ENCODE results near the gene CD84.
"Not testable (repeated sequence)": the region's sequence is repeated elsewhere in the genome, so short reads cannot be mapped to it uniquely, and the experiment has no call there.

Gene CD84

DNA sequence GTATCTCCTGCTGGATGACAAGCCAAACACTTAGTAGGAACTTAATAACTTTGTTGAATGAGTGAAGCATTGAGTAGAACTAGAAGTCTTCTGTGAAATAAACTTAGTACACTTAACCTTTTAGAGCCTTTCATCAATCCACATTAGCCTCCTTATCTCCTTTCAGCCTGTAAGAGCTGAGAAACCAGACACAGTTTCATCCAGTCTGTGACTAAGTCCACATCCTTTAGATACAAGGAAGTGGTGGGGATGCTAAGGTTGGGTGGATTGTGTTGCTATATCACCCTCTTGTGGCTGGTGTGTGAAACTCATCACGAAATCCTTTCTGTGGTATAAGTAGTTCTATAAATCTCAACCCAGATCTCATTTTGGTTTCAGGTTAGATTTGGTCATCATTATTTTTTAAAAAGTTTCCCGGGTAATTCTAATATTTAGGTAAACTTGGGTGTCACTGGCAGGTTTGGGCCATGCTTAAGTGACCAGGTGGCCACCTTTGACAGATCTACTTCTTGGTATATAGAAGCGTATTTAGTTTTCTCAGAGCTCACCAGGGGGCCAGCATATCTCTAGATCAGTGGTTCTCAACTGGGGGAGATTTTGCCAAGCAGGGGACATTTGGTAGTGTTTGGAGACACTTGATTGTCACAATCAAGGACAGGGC is 27.8 kb upstream of the CD84 start:
- Histone ChIP-seq H3K36me3 (ENCODE audit: control insufficient read depth, insufficient read depth, low read length) (no peaks in the 10 kb centered on the region), H3K27me3 (ENCODE audit: control insufficient read depth, insufficient read depth, low read length) (no peaks in the 10 kb centered on the region), H3K4me3 (ENCODE audit: low read length) (no peak overlapping the region), H3K9ac (ENCODE audit: low read length) (no peak overlapping the region), H3K27ac (ENCODE audit: low read depth, low read length) (no peak overlapping the region), H3K4me1 (ENCODE audit: control insufficient read depth, insufficient read depth, low read length) (no peaks in the 10 kb centered on the region)

DNA sequence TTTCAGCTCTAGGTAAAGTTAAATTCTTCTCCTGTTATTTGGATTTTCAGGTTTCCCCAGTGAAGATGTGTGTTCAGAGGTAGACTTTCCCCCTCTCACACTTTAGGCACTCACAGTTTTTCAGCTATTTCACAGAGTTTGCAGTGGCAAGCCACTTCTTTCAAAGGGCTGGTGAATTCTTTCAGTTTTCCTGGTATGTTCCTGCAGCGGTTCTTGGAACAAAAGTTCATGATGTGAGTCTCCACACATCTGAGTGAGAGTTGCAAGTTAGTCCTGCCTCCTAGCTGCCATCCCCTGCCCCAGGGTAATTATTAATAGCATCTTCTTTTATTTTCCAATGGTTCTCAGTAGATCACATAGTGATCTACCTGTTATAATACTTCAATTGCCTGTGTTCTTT is 27.3 kb upstream of the CD84 start:
- Histone ChIP-seq H3K27ac (ENCODE audit: low read depth, low read length) (no peak overlapping the region), H3K9ac (ENCODE audit: low read length) (no peak overlapping the region), H3K27me3 (ENCODE audit: control insufficient read depth, insufficient read depth, low read length) (no peaks in the 10 kb centered on the region), H3K36me3 (ENCODE audit: control insufficient read depth, insufficient read depth, low read length) (no peaks in the 10 kb centered on the region), H3K4me1 (ENCODE audit: control insufficient read depth, insufficient read depth, low read length) (no peaks in the 10 kb centered on the region), H3K4me3 (ENCODE audit: low read length) (no peak overlapping the region)

DNA sequence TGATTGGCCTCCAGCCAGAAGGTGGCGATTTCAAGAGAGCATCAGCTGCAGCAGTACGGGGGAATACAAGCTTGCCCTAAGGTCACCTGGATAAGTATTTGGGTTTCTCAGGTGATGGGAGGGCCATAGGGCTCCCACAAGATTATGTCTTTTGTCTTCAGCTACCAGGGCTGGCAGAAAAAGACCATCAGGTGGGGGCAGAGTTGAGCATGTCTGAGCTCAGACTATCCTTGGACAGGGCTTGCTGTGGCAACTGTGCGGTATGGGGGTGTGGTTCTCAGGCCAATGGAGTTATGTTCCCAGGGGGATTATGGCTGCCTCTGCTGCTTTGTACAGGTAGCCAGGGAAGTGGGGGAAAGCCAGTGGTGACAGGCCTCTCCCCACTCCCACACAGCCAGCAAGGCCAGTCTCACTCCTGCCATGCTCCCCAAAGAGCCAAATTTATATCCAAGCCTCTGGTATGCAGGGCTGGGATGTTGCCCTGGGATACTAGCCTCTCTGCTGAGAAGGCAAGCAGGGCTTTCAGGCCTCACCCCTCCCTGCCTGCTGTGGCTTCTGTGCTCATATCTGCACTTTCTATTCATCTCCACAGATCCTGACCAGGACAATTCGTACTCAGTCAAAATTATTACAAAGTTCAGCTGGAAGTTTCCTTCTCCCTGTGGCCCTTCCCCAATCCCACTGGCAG is 26.6 kb upstream of the CD84 start:
- Histone ChIP-seq H3K36me3 (ENCODE audit: control insufficient read depth, insufficient read depth, low read length) (no peaks in the 10 kb centered on the region), H3K9ac (ENCODE audit: low read length) (no peak overlapping the region), H3K4me3 (ENCODE audit: low read length) (no peak overlapping the region), H3K27ac (ENCODE audit: low read depth, low read length) (no peak overlapping the region), H3K4me1 (ENCODE audit: control insufficient read depth, insufficient read depth, low read length) (no peaks in the 10 kb centered on the region), H3K27me3 (ENCODE audit: control insufficient read depth, insufficient read depth, low read length) (no peaks in the 10 kb centered on the region)

DNA sequence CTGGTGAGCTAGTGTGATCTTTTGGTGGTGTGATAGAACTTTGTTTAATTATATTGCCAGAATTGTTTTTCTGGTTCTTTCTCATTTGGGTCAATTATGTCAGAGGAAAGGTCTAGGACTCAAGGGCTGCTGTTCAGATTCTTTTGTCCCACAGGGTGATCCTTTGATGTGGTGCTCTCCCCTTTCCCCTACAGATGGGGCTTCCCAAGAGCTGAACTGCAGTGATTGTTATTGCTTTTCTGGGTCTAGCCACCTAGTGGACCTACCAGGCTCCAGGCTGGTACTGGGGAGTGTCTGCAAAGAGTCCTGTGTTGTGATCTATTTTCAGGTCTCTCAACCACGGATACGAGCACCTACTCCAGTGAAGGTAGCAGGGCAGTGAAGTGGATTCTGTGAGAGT is 25.9 kb upstream of the CD84 start:
- no peak overlapping the region for H3K27ac ChIP-seq (ENCODE audit: low read depth, low read length)
- H3K27me3 ChIP-seq (ENCODE audit: control insufficient read depth, insufficient read depth, low read length): no peaks in the 10 kb centered on the region
- no peak overlapping the region for H3K9ac ChIP-seq (ENCODE audit: low read length)
- no peaks in the 10 kb centered on the region for H3K4me1 ChIP-seq (ENCODE audit: control insufficient read depth, insufficient read depth, low read length)
- H3K36me3 ChIP-seq (ENCODE audit: control insufficient read depth, insufficient read depth, low read length): no peaks in the 10 kb centered on the region
- no peak overlapping the region for H3K4me3 ChIP-seq (ENCODE audit: low read length)

DNA sequence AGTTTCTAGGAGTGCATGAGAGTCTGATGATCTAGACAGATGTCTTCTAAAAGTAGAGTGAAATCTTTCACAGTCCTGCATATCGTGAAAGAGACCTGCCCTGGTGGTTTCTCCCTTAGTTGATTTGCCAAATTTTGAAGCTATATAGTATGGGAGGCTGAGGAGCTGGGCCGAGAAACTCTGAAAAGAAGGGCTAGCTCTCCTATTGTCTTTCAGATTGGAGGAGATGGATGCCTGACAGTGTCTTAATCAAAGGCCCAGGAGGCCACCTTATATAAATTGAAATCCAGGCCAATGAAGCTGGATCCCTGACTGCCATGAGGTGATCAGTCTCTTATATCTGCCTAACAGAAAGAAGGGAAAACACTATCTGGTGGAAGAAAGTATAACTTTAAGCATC is 18.4 kb upstream of the CD84 start:
- Histone ChIP-seq H3K4me1 (ENCODE audit: control insufficient read depth, insufficient read depth, low read length) (no peaks in the 10 kb centered on the region), H3K4me3 (ENCODE audit: low read length) (no peak overlapping the region), H3K27ac (ENCODE audit: low read depth, low read length) (no peak overlapping the region), H3K9ac (ENCODE audit: low read length) (no peak overlapping the region), H3K27me3 (ENCODE audit: control insufficient read depth, insufficient read depth, low read length) (no peaks in the 10 kb centered on the region), H3K36me3 (ENCODE audit: control insufficient read depth, insufficient read depth, low read length) (no peaks in the 10 kb centered on the region)

DNA sequence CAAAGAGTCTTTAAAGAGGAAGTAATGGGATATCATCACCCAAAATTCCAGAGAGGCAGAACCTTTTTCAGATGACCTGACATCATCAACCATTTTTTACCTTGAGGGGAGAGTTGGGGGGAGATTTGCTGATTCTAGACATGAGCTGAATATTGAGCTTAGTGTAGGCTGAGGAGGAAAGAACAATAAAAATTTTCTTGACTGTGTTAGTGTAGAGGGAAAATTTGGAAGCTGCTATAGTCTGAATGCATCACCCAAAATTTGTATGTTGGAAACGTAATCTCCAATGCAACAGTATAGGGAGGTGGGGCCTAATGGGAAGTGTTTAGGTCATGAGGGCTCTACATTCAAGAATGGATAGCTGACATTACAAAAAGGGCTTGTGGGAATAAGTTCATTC is 17.8 kb upstream of the CD84 start:
- Histone ChIP-seq H3K9ac (ENCODE audit: low read length) (no peak overlapping the region), H3K27ac (ENCODE audit: low read depth, low read length) (no peak overlapping the region), H3K27me3 (ENCODE audit: control insufficient read depth, insufficient read depth, low read length) (no peaks in the 10 kb centered on the region), H3K36me3 (ENCODE audit: control insufficient read depth, insufficient read depth, low read length) (no peaks in the 10 kb centered on the region), H3K4me3 (ENCODE audit: low read length) (no peak overlapping the region), H3K4me1 (ENCODE audit: control insufficient read depth, insufficient read depth, low read length) (no peaks in the 10 kb centered on the region)

DNA sequence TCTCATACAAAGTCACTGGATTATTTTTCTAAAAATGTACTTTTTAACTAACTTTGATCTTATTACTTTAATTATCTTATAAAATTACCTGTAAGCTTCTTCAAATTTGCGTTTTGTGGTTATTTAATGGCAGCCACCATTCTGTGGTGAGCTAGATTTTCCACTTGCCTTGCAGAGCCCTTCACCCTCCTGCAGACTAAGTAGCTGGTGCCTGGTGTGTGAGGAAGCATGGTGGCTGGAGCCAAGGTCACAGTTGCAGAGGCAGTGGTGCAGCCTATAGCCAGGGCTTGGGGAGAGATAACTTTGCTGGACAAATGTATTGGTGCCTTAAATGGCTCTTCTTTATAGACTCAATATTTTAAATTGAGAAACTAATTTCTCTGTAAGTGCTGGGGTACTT is 11.2 kb upstream of the CD84 start:
- Histone ChIP-seq H3K27ac (ENCODE audit: low read depth, low read length) (no peak overlapping the region), H3K4me1 (ENCODE audit: control insufficient read depth, insufficient read depth, low read length) (no peaks in the 10 kb centered on the region), H3K9ac (ENCODE audit: low read length) (no peak overlapping the region), H3K4me3 (ENCODE audit: low read length) (no peak overlapping the region), H3K27me3 (ENCODE audit: control insufficient read depth, insufficient read depth, low read length) (no peaks in the 10 kb centered on the region), H3K36me3 (ENCODE audit: control insufficient read depth, insufficient read depth, low read length) (no peaks in the 10 kb centered on the region)

DNA sequence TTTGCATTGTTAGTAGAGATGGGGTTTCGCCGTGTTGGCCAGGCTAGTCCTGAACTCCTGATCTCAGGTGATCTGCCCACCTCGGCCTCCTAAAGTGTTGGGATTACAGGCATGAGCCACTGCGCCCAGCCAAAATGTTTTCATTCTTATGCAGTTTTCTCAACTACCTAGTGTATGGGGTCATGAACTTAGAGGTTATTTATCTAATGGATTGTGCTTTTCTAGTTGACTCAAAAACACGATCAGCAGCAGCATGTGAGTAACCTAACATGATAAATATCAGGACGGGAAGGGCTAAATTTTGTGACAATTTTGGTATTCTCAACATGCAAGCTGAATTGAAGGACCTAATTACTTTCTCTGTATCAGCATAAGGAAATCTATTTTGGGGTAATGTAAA is 9.2 kb upstream of the CD84 start:
- H3K36me3 ChIP-seq (ENCODE audit: control insufficient read depth, insufficient read depth, low read length): no peaks in the 10 kb centered on the region
- no peaks in the 10 kb centered on the region for H3K4me1 ChIP-seq (ENCODE audit: control insufficient read depth, insufficient read depth, low read length)
- H3K9ac ChIP-seq (ENCODE audit: low read length): no peak overlapping the region
- no peaks in the 10 kb centered on the region for H3K27me3 ChIP-seq (ENCODE audit: control insufficient read depth, insufficient read depth, low read length)
- H3K4me3 ChIP-seq (ENCODE audit: low read length): no peak overlapping the region
- no peak overlapping the region for H3K27ac ChIP-seq (ENCODE audit: low read depth, low read length)

DNA sequence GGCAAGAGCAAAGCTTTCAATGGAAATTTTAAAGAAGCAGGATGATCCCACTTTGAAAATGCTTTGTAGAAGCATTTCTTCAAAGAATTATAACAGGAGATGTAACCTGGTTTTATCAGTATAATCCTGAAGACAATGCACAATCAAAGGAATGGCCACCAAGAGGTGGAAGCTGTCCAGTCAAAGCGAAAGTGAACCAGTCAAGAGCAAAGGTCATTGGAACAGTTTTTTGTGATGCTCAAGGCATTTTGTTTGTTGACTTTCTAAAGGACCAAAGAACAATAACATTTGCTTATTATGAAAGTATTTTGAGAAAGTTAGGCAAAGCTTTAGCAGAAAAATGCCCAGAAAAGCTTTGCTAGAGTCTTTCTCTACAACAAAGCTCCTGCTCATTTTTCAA is 5.5 kb upstream of the CD84 start:
- Histone ChIP-seq H3K27ac (ENCODE audit: low read depth, low read length) (no peak overlapping the region), H3K36me3 (ENCODE audit: control insufficient read depth, insufficient read depth, low read length) (no peaks in the 10 kb centered on the region), H3K9ac (ENCODE audit: low read length) (no peak overlapping the region), H3K4me1 (ENCODE audit: control insufficient read depth, insufficient read depth, low read length) (no peaks in the 10 kb centered on the region), H3K27me3 (ENCODE audit: control insufficient read depth, insufficient read depth, low read length) (no peaks in the 10 kb centered on the region), H3K4me3 (ENCODE audit: low read length) (no peak overlapping the region)

DNA sequence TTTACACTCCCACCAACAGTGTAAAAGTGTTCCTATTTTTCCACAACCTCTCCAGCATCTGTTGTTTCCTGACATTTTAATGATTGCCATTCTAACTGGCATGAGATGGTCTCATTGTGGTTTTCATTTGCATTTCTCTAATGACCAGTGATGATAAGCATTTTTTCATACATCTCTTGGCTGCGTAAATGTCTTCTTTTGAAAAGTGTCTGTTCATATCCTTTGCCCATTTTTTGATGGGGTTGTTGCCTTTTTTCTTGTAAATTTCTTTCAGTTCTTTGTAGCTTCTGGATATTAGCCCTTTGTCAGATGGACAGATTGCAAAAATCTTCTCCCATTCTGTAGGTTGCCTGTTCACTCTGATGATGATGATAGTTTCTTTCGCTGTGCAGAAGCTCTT is 3.7 kb upstream of the CD84 start:
- not testable (repeated sequence) for H3K4me3 ChIP-seq (ENCODE audit: low read length); H3K9ac ChIP-seq (ENCODE audit: low read length); H3K36me3 ChIP-seq (ENCODE audit: control insufficient read depth, insufficient read depth, low read length); H3K4me1 ChIP-seq (ENCODE audit: control insufficient read depth, insufficient read depth, low read length); H3K27ac ChIP-seq (ENCODE audit: low read depth, low read length); H3K27me3 ChIP-seq (ENCODE audit: control insufficient read depth, insufficient read depth, low read length)

DNA sequence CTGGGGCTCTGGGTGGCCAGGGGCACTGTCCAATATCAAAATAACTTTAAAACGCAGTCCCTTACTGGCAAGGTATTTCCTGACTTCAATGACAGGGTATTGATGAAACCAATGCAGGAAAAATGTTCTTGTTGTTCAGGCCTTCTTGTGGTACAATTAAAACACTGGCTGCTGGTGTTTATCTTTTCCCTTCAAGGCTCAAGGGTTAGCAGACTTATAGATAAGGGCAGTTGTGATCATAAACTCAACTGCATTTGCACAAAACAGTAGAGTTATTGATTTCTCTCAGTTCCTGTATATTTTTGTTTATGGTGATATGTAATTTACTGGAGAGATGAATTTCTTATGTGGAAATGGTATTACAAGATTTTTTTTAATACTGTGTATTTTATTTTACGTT is 2.7 kb upstream of the CD84 start:
- H3K36me3 ChIP-seq (ENCODE audit: control insufficient read depth, insufficient read depth, low read length): no peaks in the 10 kb centered on the region
- no peak overlapping the region for H3K9ac ChIP-seq (ENCODE audit: low read length)
- H3K4me3 ChIP-seq (ENCODE audit: low read length): no peak overlapping the region
- H3K27me3 ChIP-seq (ENCODE audit: control insufficient read depth, insufficient read depth, low read length): no peaks in the 10 kb centered on the region
- H3K27ac ChIP-seq (ENCODE audit: low read depth, low read length): no peak overlapping the region
- no peaks in the 10 kb centered on the region for H3K4me1 ChIP-seq (ENCODE audit: control insufficient read depth, insufficient read depth, low read length)

DNA sequence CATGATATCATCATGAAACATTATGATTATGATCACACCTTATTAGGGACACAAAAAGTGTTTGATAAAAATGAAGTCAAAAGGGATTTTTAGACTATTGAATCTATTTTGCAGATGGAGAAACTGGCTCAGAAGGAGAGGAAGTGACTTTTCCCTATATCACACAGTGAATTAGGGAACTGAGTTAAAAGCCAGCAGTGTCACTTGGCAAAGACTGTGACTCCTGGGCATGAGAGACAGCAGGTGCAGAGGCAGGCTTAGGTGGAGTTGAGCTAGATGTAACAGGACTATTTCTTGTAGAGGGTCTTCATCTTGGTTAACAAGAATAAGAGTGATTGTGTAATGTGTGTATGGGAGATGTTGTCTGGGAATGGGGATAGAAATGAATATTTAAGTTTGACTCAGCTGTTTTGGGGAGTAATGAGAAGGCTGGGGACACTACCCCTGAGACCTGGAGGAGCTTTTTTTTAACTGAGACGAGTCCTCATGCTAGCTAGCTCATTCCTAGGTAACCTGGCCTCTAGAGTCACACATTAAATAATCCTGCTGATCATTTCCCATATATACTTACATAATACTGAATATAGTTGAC is 1.0 kb upstream of the CD84 start:
- Histone ChIP-seq H3K36me3 (ENCODE audit: control insufficient read depth, insufficient read depth, low read length) (no peaks in the 10 kb centered on the region), H3K9ac (ENCODE audit: low read length) (no peak overlapping the region), H3K27ac (ENCODE audit: low read depth, low read length) (no peak overlapping the region), H3K4me3 (ENCODE audit: low read length) (no peak overlapping the region), H3K27me3 (ENCODE audit: control insufficient read depth, insufficient read depth, low read length) (no peaks in the 10 kb centered on the region), H3K4me1 (ENCODE audit: control insufficient read depth, insufficient read depth, low read length) (no peaks in the 10 kb centered on the region)
